Left ventricle myocardium inferior (tissue), 1 donor: ENCODE data around the gene MRM2. TPM values are rescaled to one million over a fixed set of nuclear protein-coding genes. Genes with fewer than 3 reads are reported as not detected.

Experiments used
- DNase-seq: peaks from one replicate; pipeline ENCODE4 v3.0.0-alpha.2; 2020
- H3K27ac ChIP-seq: fragments of 200-600 bp; replicated peaks from 2 replicates; pipeline ENCODE4 v1.8.0; 2021
- H3K27me3 ChIP-seq: fragments of 200-600 bp; 2 replicates; pipeline ENCODE4 v1.8.0; 2021; ENCODE audit warnings: low read depth
- H3K36me3 ChIP-seq: fragments of 200-600 bp; 2 replicates; pipeline ENCODE4 v1.8.0; 2021
- H3K4me1 ChIP-seq: fragments of 200-600 bp; 2 replicates; pipeline ENCODE4 v1.8.0; 2021
- H3K4me3 ChIP-seq: fragments of 200-600 bp; 2 replicates; pipeline ENCODE4 v1.8.0; 2021; ENCODE audit warnings: mild to moderate bottlenecking, moderate library complexity
- H3K9me3 ChIP-seq: fragments of 200-600 bp; replicated peaks from 2 replicates; pipeline ENCODE4 v1.8.0; 2021
- intact Hi-C: fragments of 100-400 bp; cut with micrococcal nuclease; formaldehyde crosslinking; loops from one replicate; pipeline ENCODE4 v1.11.0; 2022
- total RNA-seq: library from RNA; stranded (reverse); fragmentation: NEBNext Ultra II Directional; extraction: Animal tissue kit (Norgen Biotek cat#: 25700); gene quantifications from one replicate; pipeline ENCODE4 v1.2.1, GENCODE V29; 2021
- TF ChIP-seq, protein P1 (sequence below): fragments of 200-600 bp; IDR thresholded peaks from 2 replicates; pipeline ENCODE4 v1.8.0; 2021; ENCODE audit warnings: antibody characterized with exemption, mild to moderate bottlenecking, borderline replicate concordance
- donor health status: DM: no; HTN: yes; CAD: no; lungs with severe emphysema.

Gene MRM2
- total RNA-seq, 1 donor from 2014 or later = 19.9 TPM

GRCh38 chr7:2287745-2288144 lies 45.7 kb upstream of the MRM2 start:
- DNase-seq = no peak
- no peaks in the 10 kb centered on the region for H3K4me1 ChIP-seq
- no peaks in the 10 kb centered on the region for H3K27me3 ChIP-seq
- TF ChIP-seq, protein P1, sequence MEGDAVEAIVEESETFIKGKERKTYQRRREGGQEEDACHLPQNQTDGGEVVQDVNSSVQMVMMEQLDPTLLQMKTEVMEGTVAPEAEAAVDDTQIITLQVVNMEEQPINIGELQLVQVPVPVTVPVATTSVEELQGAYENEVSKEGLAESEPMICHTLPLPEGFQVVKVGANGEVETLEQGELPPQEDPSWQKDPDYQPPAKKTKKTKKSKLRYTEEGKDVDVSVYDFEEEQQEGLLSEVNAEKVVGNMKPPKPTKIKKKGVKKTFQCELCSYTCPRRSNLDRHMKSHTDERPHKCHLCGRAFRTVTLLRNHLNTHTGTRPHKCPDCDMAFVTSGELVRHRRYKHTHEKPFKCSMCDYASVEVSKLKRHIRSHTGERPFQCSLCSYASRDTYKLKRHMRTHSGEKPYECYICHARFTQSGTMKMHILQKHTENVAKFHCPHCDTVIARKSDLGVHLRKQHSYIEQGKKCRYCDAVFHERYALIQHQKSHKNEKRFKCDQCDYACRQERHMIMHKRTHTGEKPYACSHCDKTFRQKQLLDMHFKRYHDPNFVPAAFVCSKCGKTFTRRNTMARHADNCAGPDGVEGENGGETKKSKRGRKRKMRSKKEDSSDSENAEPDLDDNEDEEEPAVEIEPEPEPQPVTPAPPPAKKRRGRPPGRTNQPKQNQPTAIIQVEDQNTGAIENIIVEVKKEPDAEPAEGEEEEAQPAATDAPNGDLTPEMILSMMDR = no peak
- H3K36me3 ChIP-seq = no peaks in the 10 kb centered on the region
- H3K27ac ChIP-seq = no peak overlapping the region
- no peak overlapping the region for H3K4me3 ChIP-seq
- intact Hi-C loops = no loop called here
- H3K9me3 ChIP-seq = no peaks in the 10 kb centered on the region

GRCh38 chr7:2283074-2283473 lies 41.1 kb upstream of the MRM2 start:
- H3K27me3 ChIP-seq = no peaks in the 10 kb centered on the region
- TF ChIP-seq, protein P1 = no peak

GRCh38 chr7:2282185-2282751 lies 40.3 kb upstream of the MRM2 start:
- H3K4me3 ChIP-seq = no peak overlapping the region
- DNase-seq = no peak

More at GRCh38 chr7:2283074-2283473, 41.1 kb upstream of the MRM2 start:
- intact Hi-C loops = no loop called here
- Histone ChIP-seq H3K9me3 (no peaks in the 10 kb centered on the region), H3K27ac (no peak overlapping the region), H3K4me1 (peaks cover 15% of the 10 kb centered on the region), H3K4me3 (no peak overlapping the region), H3K36me3 (no peaks in the 10 kb centered on the region)
- DNase-seq = no peak

DNA sequence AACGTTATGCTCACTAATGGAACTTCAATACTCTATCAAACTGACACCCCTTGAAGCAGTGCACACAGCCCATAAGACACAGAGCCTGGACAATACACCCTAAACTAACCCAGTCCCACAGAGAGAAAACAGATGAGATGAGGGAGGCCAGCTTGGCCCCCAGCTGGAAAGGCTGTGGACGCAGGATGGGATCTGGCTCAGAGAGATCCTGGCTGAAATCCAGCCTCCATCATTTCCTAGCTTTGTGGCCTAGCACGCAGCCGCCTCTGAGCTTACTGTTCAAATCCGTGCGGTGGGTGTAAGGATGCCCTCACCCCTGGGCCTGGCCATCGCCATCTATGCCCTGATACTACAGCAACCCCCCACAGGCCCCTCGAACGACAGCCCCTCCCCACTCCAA lies 39.5 kb upstream of the MRM2 start:
- Histone ChIP-seq H3K27me3 (no peaks in the 10 kb centered on the region), H3K4me3 (no peak overlapping the region), H3K36me3 (peaks cover 10% of the 10 kb centered on the region), H3K9me3 (no peaks in the 10 kb centered on the region), H3K4me1 (peaks cover 15% of the 10 kb centered on the region), H3K27ac (peak overlapping the region; percentile 51)
- TF ChIP-seq, protein P1 = no peak
- DNase-seq = peak; percentile 22
- intact Hi-C loops = no loop called here

More at GRCh38 chr7:2282185-2282751, 40.3 kb upstream of the MRM2 start:
- H3K9me3 ChIP-seq = no peaks in the 10 kb centered on the region
- intact Hi-C loops = no loop called here
- peaks cover 15% of the 10 kb centered on the region for H3K4me1 ChIP-seq
- TF ChIP-seq, protein P1 = no peak
- peak overlapping the region; percentile 51 for H3K27ac ChIP-seq
- H3K36me3 ChIP-seq = peaks cover 5% of the 10 kb centered on the region
- no peaks in the 10 kb centered on the region for H3K27me3 ChIP-seq

- Histone ChIP-seq H3K27me3 (no peaks in the 10 kb centered on the region), H3K27ac (no peak overlapping the region), H3K36me3 (peaks cover 10% of the 10 kb centered on the region), H3K4me1 (peaks cover 15% of the 10 kb centered on the region), H3K9me3 (no peaks in the 10 kb centered on the region), H3K4me3 (no peak overlapping the region)
- DNase-seq = no peak
- intact Hi-C loops = no loop called here
- TF ChIP-seq, protein P1 = no peak
Measured at GRCh38 chr7:2280424-2280823, 38.4 kb upstream of the MRM2 start.
